NCI-H1436 treated with DMSO at 0.1 percent for 48 hours (cell line): ENCODE measurements around the gene ZSWIM7.

Experiments
- DNase-seq: peaks from one replicate; lab custom pipeline; 2025; lab: John Stamatoyannopoulos, UW

Gene ZSWIM7

GRCh38 chr17:15931394-15931793 lies 68.1 kb downstream of the ZSWIM7 start:
- no peak for DNase-seq

- DNase-seq, result no peak
Observed at GRCh38 chr17:15930426-15930825, 69.1 kb downstream of the ZSWIM7 start.

GRCh38 chr17:15929941-15930340 lies 69.6 kb downstream of the ZSWIM7 start:
- no peak for DNase-seq

- no peak for DNase-seq
Observed at GRCh38 chr17:15928286-15928785, 71.2 kb downstream of the ZSWIM7 start.
